HPDE6-E6E7 (cell line): Measurements from ENCODE around the gene CERS1.
"Not testable (repeated sequence)": the region's sequence is repeated elsewhere in the genome, so short reads cannot be mapped to it uniquely, and the experiment has no call there.

Experiments
- DNase-seq: peaks from one replicate; pipeline ENCODE4 v3.0.0; 2011; ENCODE audit warnings: missing footprints; ENCODE audit errors: extremely low spot score

Gene CERS1

GRCh38 chr19:18919086-18919899 is 23.3 kb upstream of the CERS1 start, which contains the start of the genes COPE and DDX49:
TSS of gene COPE (minus strand) at chr19:18919387. CDS start at chr19:18919348, 39 bp downstream.
TSS of gene DDX49 (plus strand) at chr19:18919715. CDS start at chr19:18919742, 27 bp downstream.
- DNase-seq: peak; percentile 100

DNA sequence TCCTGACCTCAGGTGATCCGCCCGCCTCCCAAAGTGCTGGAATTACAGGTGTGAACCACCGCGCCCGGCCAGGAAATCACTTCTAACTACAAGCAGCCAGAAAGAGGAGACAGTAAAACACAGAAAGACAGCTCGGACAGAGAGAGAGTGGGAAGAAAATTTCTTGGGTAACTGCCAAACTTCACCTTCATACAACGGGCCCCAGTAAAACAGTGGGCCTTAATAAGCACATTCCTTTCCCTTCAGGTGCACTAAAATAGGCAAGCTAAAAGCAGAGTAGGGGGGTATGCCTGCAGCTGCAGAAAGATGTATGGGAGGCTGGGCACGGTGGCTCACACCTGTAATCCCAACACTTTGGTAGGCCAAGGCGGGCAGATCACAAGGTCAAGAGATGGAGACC is 21.6 kb upstream of the CERS1 start:
- not testable (repeated sequence) for DNase-seq

GRCh38 chr19:18915639-18916038 is 19.7 kb upstream of the CERS1 start:
- no peak for DNase-seq

- no peak for DNase-seq
Measured at GRCh38 chr19:18913466-18913865, 17.5 kb upstream of the CERS1 start.

- no peak for DNase-seq
Measured at GRCh38 chr19:18912933-18913332, 17.0 kb upstream of the CERS1 start.

DNA sequence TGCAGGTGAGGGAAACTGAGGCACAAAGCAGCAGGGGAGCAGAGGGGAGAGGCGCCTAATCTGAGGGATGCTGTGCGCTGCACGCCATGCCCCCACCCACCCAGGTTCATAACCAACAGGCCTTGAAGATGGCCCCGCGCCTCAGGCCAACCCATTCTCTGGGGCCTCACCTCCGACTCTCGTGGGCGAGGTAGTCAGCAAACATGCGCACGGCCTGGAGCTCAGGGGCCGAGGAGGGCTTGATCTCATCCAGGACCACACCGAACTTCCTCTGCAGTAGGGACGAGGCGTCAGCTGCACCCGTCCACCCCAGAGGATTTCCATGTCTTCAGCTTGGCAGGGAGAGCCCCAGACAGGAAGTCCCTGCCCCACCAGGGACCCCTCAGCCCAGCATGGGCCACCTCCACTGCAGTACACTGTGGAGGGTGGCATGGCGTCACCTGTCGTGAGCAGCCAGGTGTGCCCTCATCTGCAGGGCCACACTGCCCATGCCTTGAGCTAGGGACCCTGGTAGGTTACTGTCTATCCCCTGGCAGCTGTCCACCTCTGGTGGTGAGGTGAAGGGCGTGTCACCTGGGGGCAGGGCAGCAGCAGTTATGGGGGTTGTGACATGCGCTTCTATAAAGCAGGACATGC is 15.0 kb upstream of the CERS1 start:
- DNase-seq: no peak

DNA sequence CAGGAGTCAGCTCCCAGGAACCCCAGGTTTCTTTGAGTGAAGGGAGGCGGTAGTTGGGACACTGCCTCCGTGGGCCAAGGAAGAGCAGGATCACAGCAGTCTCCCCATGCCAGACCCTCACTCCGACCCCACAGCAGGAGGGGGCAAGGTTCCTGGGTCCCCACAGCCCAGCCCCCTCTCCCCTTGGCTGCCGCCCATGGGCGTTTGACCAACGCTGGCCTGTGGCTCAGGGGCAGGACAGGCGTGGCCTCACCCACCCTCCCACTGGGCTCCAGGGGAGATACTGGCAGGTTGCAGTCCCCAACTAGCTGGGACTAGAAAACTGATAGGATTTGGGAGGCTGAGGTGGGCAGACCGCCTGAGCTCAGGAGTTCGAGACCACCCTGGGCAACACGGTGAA is 14.1 kb upstream of the CERS1 start:
- no peak for DNase-seq

DNA sequence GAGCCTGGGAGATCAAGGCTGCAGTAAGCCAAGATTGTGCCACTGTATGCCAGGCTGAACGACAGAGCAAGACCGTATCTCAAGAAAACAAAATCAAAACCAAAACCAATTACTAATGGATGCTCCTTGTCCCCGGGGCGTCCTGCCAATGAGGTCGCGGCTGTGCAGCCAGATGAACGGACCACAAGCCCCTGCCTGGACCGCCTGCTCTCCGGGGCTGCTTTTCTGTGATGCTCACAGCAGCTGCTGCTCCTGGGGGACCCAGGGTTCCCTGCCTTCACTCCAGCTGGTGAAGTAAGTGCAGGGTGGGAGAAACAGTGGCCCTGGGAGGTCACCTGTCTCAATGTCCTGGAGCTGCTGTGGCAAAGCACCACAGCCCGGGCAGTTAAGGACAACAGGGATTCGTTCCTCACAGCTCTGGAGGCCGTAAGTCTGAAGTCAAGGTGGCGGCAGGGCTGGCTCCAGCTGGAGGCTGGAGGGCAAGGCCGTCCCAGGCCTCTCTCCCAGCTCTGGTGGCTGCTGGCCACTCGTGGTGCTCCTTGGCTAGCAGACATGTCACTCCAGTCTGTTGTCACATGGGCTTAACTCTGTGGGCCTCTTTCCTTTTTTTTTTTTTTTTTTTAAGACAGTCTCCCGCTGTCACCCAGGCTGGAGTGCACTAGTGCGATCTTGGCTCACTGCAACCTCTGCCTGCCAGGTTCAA is 13.1 kb upstream of the CERS1 start:
- DNase-seq: no peak

- DNase-seq: no peak
Measured at GRCh38 chr19:18906605-18907519, 10.9 kb upstream of the CERS1 start.

- DNase-seq: no peak
Measured at GRCh38 chr19:18905513-18906236, 9.7 kb upstream of the CERS1 start.

DNA sequence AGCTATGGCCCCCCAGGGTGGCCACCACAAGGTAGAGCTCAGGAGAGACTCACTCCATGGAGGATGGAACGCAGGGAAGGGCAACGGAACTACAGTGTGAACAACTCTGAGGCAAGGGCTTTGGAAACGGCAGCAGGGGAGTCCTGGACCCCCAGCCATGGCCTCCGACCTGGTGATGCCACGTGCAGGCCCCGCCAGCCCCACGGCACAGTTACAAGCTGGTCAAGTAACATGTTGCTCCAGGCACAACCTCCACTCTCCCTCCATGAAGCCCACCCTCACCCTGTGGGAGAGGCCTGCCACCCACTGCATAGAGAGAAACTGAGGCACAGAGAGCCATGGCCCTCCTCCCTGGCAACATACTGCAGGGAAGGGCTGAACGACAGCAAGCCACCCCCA is 9.1 kb upstream of the CERS1 start:
- no peak for DNase-seq

- no peak for DNase-seq
Measured at GRCh38 chr19:18904334-18905057, 8.5 kb upstream of the CERS1 start.

DNA sequence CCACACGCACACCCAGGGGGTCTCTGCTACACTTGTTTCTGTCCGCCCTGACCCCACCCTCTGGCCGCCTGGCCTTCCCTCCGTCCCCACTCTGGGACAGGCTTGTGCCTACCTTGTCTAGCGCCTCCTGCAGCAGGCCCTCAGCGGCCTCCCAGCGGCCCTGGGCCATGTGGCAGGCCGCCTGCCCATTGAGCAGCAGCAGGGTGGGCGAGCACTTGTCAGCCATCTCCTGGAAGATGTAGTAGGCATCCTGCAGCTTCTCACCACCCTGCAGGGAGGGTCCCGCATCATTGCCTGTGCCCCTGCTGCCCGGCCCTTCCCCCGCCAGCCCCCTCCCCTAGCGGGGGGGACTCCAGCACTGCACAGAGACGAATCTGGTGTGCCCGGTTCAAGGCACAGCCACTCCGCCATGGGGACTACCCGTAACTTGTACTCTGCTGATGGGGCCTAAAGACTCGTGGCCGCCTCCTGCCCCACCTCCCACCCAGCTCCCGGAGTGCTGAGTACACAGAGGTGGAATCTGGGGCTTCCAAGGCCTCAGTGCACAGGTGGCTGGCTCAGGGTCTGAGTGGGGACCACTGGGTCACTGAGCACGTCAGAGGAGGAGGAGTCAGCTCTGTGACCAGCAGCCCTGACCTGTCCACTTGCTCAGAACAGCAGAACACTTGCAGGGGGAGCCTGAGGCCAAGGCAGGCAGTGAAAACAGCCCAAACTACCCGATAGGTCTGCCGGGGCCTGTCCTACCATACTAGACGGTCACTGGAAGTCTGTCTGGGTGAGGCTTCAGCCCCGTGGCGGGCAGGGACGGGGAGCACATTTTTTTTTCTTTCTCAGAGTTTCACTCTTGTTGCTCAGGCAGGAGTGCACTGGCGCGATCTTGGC is 7.4 kb upstream of the CERS1 start:
- no peak for DNase-seq

GRCh38 chr19:18902519-18902918 is 6.6 kb upstream of the CERS1 start:
- not testable (repeated sequence) for DNase-seq

- no peak for DNase-seq
Measured at GRCh38 chr19:18901491-18901890, 5.5 kb upstream of the CERS1 start.

DNA sequence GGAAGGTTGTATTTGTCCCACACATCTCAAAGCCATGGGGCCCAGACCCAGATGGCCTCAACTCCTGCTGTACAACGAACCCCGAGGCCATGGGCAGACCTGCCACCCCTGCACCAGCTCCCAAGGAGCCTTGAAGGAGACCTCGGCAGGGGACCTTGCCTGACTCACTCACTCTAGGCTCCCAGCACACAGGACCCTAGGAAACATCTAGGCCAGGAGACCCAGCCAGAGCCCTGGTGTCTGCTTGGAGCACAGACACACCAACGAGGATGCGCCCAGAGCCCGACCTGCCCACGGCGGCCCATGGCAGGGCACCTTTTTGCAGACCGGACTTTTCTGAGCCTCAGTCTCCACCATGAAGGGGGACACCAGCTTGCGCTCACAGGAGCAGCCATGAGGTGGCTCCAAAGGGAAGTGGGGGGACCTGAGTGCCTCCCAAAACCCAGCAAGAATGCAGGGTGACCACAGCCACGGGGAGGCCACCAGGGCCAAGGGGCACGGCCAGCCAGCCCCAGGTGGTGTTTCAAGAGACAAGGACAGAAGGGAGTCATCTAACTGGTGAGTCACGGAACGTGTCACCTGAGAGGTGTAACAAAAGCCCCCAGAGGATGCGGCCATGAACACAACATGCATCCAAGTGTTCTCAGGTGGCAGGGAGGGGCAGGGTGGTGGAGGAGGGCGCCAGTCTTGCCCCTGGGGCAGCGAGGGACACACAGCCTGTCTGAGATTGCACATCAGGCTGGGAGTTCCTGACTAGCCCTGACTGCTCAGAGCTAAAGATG is 4.9 kb upstream of the CERS1 start:
- no peak for DNase-seq

GRCh38 chr19:18899624-18900560 is 3.9 kb upstream of the CERS1 start:
- DNase-seq: no peak
